ENCODE measurements around the gene TTC27.

TTC27 gene

DNA sequence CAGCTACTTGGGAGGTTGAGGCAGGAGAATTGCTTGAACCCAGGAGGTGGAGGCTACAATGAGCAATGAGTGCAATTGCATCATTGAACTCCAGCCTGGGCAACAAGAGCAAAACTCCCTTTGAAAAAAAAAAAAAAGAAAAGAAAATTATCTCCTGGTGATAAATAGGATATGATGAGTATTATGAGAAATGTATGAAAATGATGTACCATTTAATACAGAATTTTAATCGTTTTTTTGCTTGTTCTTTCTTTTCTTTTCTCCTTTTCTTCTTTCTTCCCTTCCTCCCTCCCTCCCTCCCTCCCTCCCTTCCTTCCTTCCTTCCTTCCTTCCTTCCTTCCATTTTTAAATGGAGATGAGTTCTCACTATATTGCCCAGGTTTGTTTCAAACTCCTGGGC lies 40.4 kb downstream of the TTC27 start:
- H3K4me1 ChIP-seq (ENCODE audit: control insufficient read depth, insufficient read depth, low read length): no peaks in the 10 kb centered on the region
- no peak overlapping the region for H3K9ac ChIP-seq (ENCODE audit: low read length in 2 of 2)
- no peaks in the 10 kb centered on the region for H3K9me3 ChIP-seq (ENCODE audit: control insufficient read depth in 2 of 2, low read length in 2 of 2)
- H3K27me3 ChIP-seq (ENCODE audit: control insufficient read depth in 1 of 2, insufficient read depth in 2 of 2, low read length in 2 of 2): no peaks in the 10 kb centered on the region
- peaks cover 0 to 2% of the 10 kb centered on the region in 2 donors for H3K36me3 ChIP-seq (ENCODE audit: control insufficient read depth in 2 of 2, insufficient read depth in 2 of 2, low read length in 2 of 2)
- no peak overlapping the region for H3K4me3 ChIP-seq (ENCODE audit: low read length in 2 of 2)
- H3K27ac ChIP-seq (ENCODE audit: low read length): no peak overlapping the region

DNA sequence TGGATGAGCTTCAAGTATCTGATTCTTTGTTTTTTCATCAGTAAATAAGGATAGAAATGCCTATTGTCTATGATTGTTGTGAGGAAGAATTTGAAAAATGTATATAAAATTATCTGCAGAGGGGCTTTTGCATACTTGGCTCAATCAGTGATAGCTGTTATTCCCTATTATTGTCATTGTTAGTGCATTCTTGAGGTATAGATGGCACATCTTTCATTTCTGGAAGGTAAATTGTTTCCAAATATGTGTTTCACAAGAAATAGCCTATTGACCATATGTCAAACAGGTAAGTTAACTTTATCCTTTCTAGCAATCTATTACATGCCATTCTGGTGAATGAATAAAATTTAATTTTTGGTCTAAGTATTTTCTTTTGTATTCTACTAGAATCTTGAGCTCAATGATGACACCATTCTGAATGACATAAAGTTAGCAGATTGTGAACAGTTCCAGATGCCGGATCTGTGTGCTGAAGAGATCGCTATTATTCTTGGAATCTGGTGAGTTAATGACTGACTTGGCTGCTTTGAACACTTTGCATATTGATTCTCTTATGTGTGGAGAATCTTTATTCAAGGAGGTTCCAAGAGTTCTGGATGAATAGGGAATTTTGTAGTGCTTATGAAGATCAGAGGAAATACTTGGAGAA lies 44.2 kb downstream of the TTC27 start:
- no peaks in the 10 kb centered on the region for H3K4me1 ChIP-seq (ENCODE audit: control insufficient read depth, insufficient read depth, low read length)
- H3K36me3 ChIP-seq (ENCODE audit: control insufficient read depth in 2 of 2, insufficient read depth in 2 of 2, low read length in 2 of 2): peaks cover 0 to 1% of the 10 kb centered on the region in 2 donors
- H3K4me3 ChIP-seq (ENCODE audit: low read length in 2 of 2): no peak overlapping the region
- no peaks in the 10 kb centered on the region for H3K27me3 ChIP-seq (ENCODE audit: control insufficient read depth in 1 of 2, insufficient read depth in 2 of 2, low read length in 2 of 2)
- H3K27ac ChIP-seq (ENCODE audit: low read length): no peak overlapping the region
- no peaks in the 10 kb centered on the region for H3K9me3 ChIP-seq (ENCODE audit: control insufficient read depth in 2 of 2, low read length in 2 of 2)
- H3K9ac ChIP-seq (ENCODE audit: low read length in 2 of 2): no peak overlapping the region

DNA sequence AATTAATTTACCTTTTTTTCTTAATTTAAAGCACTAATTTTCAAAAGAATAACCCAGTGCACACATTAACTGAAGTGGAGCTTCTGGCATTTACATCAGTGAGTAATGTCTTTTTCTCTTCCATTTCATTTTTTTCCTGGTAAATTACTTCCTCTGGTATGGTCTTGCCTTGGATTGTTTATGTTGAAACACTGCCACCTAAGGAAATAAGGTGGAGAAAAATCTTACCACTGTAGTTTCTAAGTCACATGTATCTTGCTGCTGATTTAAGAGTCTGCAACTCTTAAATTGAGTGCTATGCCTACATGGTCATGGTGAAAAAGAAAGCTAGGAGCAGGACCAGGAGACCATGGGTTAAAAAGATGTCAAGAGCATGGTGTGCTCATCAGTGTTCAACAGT lies 51.0 kb downstream of the TTC27 start:
- H3K4me3 ChIP-seq (ENCODE audit: low read length in 2 of 2): no peak overlapping the region
- H3K9me3 ChIP-seq (ENCODE audit: control insufficient read depth in 2 of 2, low read length in 2 of 2): no peaks in the 10 kb centered on the region
- no peaks in the 10 kb centered on the region for H3K4me1 ChIP-seq (ENCODE audit: control insufficient read depth, insufficient read depth, low read length)
- H3K27me3 ChIP-seq (ENCODE audit: control insufficient read depth in 1 of 2, insufficient read depth in 2 of 2, low read length in 2 of 2): no peaks in the 10 kb centered on the region
- no peaks in the 10 kb centered on the region for H3K36me3 ChIP-seq (ENCODE audit: control insufficient read depth in 2 of 2, insufficient read depth in 2 of 2, low read length in 2 of 2)
- H3K27ac ChIP-seq (ENCODE audit: low read length): no peak overlapping the region
- no peak overlapping the region for H3K9ac ChIP-seq (ENCODE audit: low read length in 2 of 2)

DNA sequence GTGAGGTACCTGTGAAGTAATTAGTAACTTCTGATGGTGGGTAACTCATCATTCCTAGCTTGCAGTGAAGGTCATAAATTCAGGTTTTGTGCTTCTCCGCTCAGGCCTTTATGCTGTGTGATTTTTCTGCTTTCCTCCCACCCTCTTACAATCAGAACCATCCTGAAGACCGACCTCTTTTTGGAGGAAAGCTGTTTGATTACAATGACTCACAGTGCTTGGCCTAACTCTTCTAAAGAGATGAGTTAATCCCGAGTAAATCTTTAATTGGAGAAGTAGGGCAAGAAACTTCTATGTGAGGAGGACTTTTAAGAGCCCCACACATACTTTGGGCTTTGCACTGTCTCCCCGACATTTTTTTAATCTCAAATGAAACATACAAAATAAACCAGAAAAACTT lies 53.1 kb downstream of the TTC27 start:
- H3K4me3 ChIP-seq (ENCODE audit: low read length in 2 of 2): no peak overlapping the region
- H3K27ac ChIP-seq (ENCODE audit: low read length): no peak overlapping the region
- no peaks in the 10 kb centered on the region for H3K4me1 ChIP-seq (ENCODE audit: control insufficient read depth, insufficient read depth, low read length)
- H3K36me3 ChIP-seq (ENCODE audit: control insufficient read depth in 2 of 2, insufficient read depth in 2 of 2, low read length in 2 of 2): no peaks in the 10 kb centered on the region
- no peaks in the 10 kb centered on the region for H3K9me3 ChIP-seq (ENCODE audit: control insufficient read depth in 2 of 2, low read length in 2 of 2)
- H3K9ac ChIP-seq (ENCODE audit: low read length in 2 of 2): no peak overlapping the region
- H3K27me3 ChIP-seq (ENCODE audit: control insufficient read depth in 1 of 2, insufficient read depth in 2 of 2, low read length in 2 of 2): no peaks in the 10 kb centered on the region

DNA sequence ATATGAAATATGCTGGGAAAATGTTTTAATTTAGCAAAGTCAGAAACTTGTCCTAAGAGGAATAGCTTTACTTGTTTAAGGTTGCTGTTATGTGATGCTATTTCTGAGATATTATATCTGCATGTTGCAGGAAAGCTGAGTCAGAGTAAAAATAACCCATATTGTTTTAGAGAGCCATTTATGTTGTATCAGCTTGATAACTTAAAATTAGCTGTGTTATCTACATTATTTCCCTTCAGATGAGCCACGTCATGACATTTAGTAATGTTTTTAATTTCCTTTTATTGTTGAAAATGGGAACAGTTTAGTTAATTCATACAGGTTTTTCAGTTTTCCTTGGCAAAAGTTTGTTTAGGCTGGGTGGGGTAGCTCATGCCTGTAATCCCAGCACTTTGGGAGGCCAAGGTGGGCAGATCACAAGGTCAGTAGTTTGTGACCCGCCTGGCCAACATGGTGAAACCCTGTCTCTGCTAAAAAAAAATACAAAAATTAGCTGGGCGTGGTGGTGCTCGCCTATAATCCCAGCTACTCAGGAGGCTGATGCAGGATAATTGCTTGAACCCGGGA lies 55.8 kb downstream of the TTC27 start:
- Histone ChIP-seq H3K4me1 (ENCODE audit: control insufficient read depth, insufficient read depth, low read length) (no peaks in the 10 kb centered on the region), H3K27ac (ENCODE audit: low read length) (no peak overlapping the region), H3K9ac (ENCODE audit: low read length in 2 of 2) (no peak overlapping the region), H3K36me3 (ENCODE audit: control insufficient read depth in 2 of 2, insufficient read depth in 2 of 2, low read length in 2 of 2) (no peaks in the 10 kb centered on the region), H3K4me3 (ENCODE audit: low read length in 2 of 2) (no peak overlapping the region), H3K9me3 (ENCODE audit: control insufficient read depth in 2 of 2, low read length in 2 of 2) (no peaks in the 10 kb centered on the region), H3K27me3 (ENCODE audit: control insufficient read depth in 1 of 2, insufficient read depth in 2 of 2, low read length in 2 of 2) (no peaks in the 10 kb centered on the region)

DNA sequence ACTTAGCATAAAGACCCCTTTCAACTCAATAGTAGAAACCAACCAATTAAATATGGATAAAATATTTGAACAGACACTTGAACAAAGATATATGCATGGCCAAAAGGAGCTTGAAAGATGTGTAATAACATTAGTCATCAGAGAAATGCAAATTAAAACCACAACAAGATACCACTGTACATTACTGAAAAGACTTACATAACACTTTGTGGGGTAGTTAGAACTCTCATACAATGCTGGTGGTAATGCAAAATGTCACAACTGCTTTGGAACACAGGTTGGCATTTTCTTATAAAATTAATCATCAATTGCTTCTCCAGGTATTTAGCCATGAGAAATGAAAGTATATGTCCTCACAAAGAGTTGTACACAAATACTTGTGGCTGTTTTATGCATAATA lies 60.7 kb downstream of the TTC27 start:
- Histone ChIP-seq H3K9me3 (ENCODE audit: control insufficient read depth in 2 of 2, low read length in 2 of 2) (no peaks in the 10 kb centered on the region), H3K9ac (ENCODE audit: low read length in 2 of 2) (no peak overlapping the region), H3K4me3 (ENCODE audit: low read length in 2 of 2) (no peak overlapping the region), H3K4me1 (ENCODE audit: control insufficient read depth, insufficient read depth, low read length) (no peaks in the 10 kb centered on the region), H3K27me3 (ENCODE audit: control insufficient read depth in 1 of 2, insufficient read depth in 2 of 2, low read length in 2 of 2) (no peaks in the 10 kb centered on the region), H3K27ac (ENCODE audit: low read length) (no peak overlapping the region), H3K36me3 (ENCODE audit: control insufficient read depth in 2 of 2, insufficient read depth in 2 of 2, low read length in 2 of 2) (no peaks in the 10 kb centered on the region)

DNA sequence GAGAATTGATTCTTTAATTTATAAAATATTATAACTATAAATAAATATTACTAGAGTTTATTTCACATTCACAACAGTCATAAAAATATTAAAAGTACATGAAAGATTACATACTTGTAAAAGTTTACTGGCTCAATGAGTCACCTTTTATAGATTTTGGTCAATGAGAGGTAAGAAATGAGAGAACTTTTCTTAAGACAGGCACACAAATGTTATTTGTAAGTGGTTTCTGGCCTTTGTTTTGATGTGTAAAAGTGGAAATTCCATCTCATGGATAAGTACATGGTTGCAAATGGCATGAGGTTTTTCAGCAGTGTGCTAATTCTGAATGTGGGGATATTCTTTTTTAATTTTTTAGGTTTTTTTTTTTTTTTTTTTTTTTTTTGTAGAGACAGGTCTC lies 63.8 kb downstream of the TTC27 start:
- Histone ChIP-seq H3K27me3 (ENCODE audit: control insufficient read depth in 1 of 2, insufficient read depth in 2 of 2, low read length in 2 of 2) (no peaks in the 10 kb centered on the region), H3K4me1 (ENCODE audit: control insufficient read depth, insufficient read depth, low read length) (no peaks in the 10 kb centered on the region), H3K9ac (ENCODE audit: low read length in 2 of 2) (no peak overlapping the region), H3K36me3 (ENCODE audit: control insufficient read depth in 2 of 2, insufficient read depth in 2 of 2, low read length in 2 of 2) (no peaks in the 10 kb centered on the region), H3K9me3 (ENCODE audit: control insufficient read depth in 2 of 2, low read length in 2 of 2) (no peaks in the 10 kb centered on the region), H3K27ac (ENCODE audit: low read length) (no peak overlapping the region), H3K4me3 (ENCODE audit: low read length in 2 of 2) (no peak overlapping the region)

DNA sequence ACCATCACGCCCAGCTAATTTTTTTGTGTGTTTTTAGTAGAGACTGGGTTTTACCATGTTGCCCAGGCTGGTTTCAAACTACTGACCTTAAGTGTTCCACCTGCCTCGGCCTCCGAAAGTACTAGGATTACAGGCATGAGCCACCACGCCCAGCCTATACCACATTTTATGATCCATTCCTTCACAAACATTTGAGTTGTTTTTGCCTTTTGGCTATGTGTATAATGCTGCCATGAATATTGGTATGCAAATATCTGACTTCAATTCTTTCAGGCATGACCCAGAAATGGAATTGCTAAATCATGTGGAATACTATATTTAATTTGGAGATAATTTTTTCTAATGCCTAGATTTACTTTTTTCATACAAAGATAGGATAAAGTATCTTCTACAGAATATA lies 68.6 kb downstream of the TTC27 start:
- Histone ChIP-seq H3K4me1 (ENCODE audit: control insufficient read depth, insufficient read depth, low read length) (no peaks in the 10 kb centered on the region), H3K9me3 (ENCODE audit: control insufficient read depth in 2 of 2, low read length in 2 of 2) (no peaks in the 10 kb centered on the region), H3K9ac (ENCODE audit: low read length in 2 of 2) (no peak overlapping the region), H3K4me3 (ENCODE audit: low read length in 2 of 2) (no peak overlapping the region), H3K36me3 (ENCODE audit: control insufficient read depth in 2 of 2, insufficient read depth in 2 of 2, low read length in 2 of 2) (peaks cover 0 to 2% of the 10 kb centered on the region in 2 donors), H3K27ac (ENCODE audit: low read length) (no peak overlapping the region), H3K27me3 (ENCODE audit: control insufficient read depth in 1 of 2, insufficient read depth in 2 of 2, low read length in 2 of 2) (no peaks in the 10 kb centered on the region)

DNA sequence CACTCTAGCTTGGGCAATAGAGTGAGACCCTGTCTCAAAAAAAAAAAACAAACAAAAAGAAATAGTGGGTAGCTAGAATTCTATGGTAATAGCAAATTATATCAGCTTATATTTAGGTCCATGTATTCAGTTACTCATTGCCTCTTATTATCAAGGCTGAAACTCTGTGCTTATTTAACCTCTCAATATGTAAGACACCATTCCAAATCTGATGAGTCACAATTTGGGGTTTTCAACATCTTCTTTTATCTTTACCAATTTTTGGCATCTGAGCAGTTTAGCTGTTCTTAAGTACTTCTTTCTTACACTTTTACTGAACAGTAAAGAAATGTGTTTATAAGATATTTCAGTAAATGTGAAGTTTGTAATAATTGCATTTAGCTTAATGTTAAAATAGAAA lies 69.3 kb downstream of the TTC27 start:
- Histone ChIP-seq H3K27me3 (ENCODE audit: control insufficient read depth in 1 of 2, insufficient read depth in 2 of 2, low read length in 2 of 2) (no peaks in the 10 kb centered on the region), H3K27ac (ENCODE audit: low read length) (no peak overlapping the region), H3K36me3 (ENCODE audit: control insufficient read depth in 2 of 2, insufficient read depth in 2 of 2, low read length in 2 of 2) (peaks cover 0 to 2% of the 10 kb centered on the region in 2 donors), H3K4me1 (ENCODE audit: control insufficient read depth, insufficient read depth, low read length) (no peaks in the 10 kb centered on the region), H3K4me3 (ENCODE audit: low read length in 2 of 2) (no peak overlapping the region), H3K9me3 (ENCODE audit: control insufficient read depth in 2 of 2, low read length in 2 of 2) (no peaks in the 10 kb centered on the region), H3K9ac (ENCODE audit: low read length in 2 of 2) (no peak overlapping the region)

DNA sequence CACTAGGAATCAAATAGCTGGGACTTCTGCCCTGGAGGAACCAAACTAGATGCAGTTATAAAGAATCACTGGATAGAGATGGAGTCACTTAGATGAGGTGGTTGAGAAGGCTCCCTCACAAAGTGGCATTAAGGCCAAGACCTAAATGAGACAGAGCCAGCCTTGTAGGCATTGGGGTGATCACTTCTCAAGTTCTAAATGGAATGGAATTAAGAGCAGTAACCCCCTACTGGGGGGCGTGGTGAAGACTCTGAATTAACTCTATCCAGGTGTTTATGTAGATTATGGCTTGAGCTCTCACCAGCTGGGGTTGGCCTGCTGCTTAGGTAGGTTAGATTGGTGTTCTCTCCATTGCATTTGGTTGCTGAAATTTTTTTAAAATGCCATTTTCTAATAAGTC lies 71.3 kb downstream of the TTC27 start:
- Histone ChIP-seq H3K9ac (ENCODE audit: low read length in 2 of 2) (no peak overlapping the region), H3K4me3 (ENCODE audit: low read length in 2 of 2) (no peak overlapping the region), H3K27me3 (ENCODE audit: control insufficient read depth in 1 of 2, insufficient read depth in 2 of 2, low read length in 2 of 2) (no peaks in the 10 kb centered on the region), H3K9me3 (ENCODE audit: control insufficient read depth in 2 of 2, low read length in 2 of 2) (no peaks in the 10 kb centered on the region), H3K4me1 (ENCODE audit: control insufficient read depth, insufficient read depth, low read length) (no peaks in the 10 kb centered on the region), H3K36me3 (ENCODE audit: control insufficient read depth in 2 of 2, insufficient read depth in 2 of 2, low read length in 2 of 2) (peaks cover 4% of the 10 kb centered on the region in 2 donors), H3K27ac (ENCODE audit: low read length) (no peak overlapping the region)

DNA sequence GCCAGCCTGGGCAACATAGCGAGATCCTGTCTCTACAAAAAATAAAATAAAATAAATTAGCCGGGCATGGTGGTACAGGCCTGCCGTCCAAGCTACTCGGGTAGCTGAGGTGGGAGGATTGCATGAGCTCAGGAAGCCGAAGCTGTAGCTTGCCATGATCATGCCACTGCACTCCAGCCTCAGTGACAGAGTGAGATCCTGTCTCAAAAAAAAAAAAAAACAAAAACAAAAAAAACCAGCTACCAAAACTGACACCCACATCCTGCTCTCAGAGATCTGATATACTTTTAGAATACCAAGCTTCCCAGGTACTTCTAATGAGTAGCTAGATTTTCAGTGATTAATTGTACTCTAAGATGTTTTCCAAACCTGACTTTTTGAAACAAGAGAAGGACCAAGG lies 74.0 kb downstream of the TTC27 start:
- Histone ChIP-seq H3K4me3 (ENCODE audit: low read length in 2 of 2) (no peak overlapping the region), H3K27me3 (ENCODE audit: control insufficient read depth in 1 of 2, insufficient read depth in 2 of 2, low read length in 2 of 2) (no peaks in the 10 kb centered on the region)

More for the DNA sequence above, 74.0 kb downstream of the TTC27 start:
- H3K27ac ChIP-seq (ENCODE audit: low read length): no peak overlapping the region
- no peak overlapping the region for H3K9ac ChIP-seq (ENCODE audit: low read length in 2 of 2)
- peaks cover 4% of the 10 kb centered on the region in 2 donors for H3K36me3 ChIP-seq (ENCODE audit: control insufficient read depth in 2 of 2, insufficient read depth in 2 of 2, low read length in 2 of 2)
- H3K4me1 ChIP-seq (ENCODE audit: control insufficient read depth, insufficient read depth, low read length): no peaks in the 10 kb centered on the region
- H3K9me3 ChIP-seq (ENCODE audit: control insufficient read depth in 2 of 2, low read length in 2 of 2): no peaks in the 10 kb centered on the region
